ENCODE data around the gene BTBD17.

DNA sequence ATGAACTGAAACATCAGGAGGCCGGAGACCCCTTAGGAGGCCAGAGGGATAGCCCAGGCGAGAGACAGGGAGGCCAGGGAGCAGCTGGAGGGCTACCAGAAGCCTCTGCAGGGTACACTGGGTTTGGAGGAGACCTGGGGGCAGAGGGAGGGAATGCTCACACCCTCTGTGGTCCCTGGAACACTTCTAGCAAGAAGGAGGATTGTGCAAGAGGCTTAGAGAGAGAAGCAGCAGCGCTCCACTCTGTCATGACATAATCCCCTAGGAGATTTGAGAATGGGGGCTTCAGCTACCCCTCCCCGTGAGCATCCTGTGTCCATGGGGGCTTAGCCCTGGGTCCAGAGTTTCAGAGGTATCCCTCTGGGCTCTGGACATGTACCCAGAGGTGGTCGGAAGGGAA lies 21.5 kb upstream of the BTBD17 start:
- TF ChIP-seq, protein P1, sequence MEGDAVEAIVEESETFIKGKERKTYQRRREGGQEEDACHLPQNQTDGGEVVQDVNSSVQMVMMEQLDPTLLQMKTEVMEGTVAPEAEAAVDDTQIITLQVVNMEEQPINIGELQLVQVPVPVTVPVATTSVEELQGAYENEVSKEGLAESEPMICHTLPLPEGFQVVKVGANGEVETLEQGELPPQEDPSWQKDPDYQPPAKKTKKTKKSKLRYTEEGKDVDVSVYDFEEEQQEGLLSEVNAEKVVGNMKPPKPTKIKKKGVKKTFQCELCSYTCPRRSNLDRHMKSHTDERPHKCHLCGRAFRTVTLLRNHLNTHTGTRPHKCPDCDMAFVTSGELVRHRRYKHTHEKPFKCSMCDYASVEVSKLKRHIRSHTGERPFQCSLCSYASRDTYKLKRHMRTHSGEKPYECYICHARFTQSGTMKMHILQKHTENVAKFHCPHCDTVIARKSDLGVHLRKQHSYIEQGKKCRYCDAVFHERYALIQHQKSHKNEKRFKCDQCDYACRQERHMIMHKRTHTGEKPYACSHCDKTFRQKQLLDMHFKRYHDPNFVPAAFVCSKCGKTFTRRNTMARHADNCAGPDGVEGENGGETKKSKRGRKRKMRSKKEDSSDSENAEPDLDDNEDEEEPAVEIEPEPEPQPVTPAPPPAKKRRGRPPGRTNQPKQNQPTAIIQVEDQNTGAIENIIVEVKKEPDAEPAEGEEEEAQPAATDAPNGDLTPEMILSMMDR (IDR thresholded peaks at IDR 0.05): no peak
- TF ChIP-seq EZH2phosphoT487 (IDR thresholded peaks at IDR 0.05) (no peak), EZH2 (IDR thresholded peaks at IDR 0.05) (no peak)
